ENCODE measurements around the gene DOK1.

GRCh38 chr2:74559912-74560311 is 5.4 kb downstream of the DOK1 start:
- TF ChIP-seq POLR2AphosphoS5 (IDR thresholded peaks at IDR 0.05; ENCODE audit: low read depth, low read length) (no peak), REST (IDR thresholded peaks at IDR 0.05; ENCODE audit: insufficient read depth in 1 of 2, low read depth in 2 of 2, low read length in 1 of 2) (no peak), CTCF (IDR thresholded peaks at IDR 0.05) (no peak), TCF7L2 (IDR thresholded peaks at IDR 0.05; ENCODE audit: low read depth, low read length) (no peak)

All from Panc1 (cell line).